HEK293T (cell line): ENCODE measurements around the gene PIAS4.
A peak's percentile ranks its signal among the peaks of the same experiment; 100 is the strongest.

Experiments
- CTCF ChIA-PET: fragments of 350-600 bp; formaldehyde crosslinking; extraction: SDS; loops from one replicate; lab custom pipeline; 2021; ENCODE audit warnings: antibody characterized with exemption, inconsistent platforms; lab: Yijun Ruan, JAX
- POLR2A ChIA-PET: fragments of 350-600 bp; formaldehyde crosslinking; extraction: SDS; loops from one replicate; lab custom pipeline; 2020; ENCODE audit warnings: antibody characterized with exemption, inconsistent platforms; lab: Yijun Ruan, JAX
- DNase-seq: peaks from one replicate; pipeline ENCODE4 v3.0.0; 2012; ENCODE audit warnings: mixed read lengths; ENCODE audit errors: extremely low spot score
- ARNT ChIP-seq: fragments of 450-650 bp; IDR thresholded peaks from 2 replicates; pipeline ENCODE4 v1.6.1; 2017; ENCODE audit warnings: mild to moderate bottlenecking
- BHLHE40 ChIP-seq: fragments of 450-650 bp; IDR thresholded peaks from 2 replicates; pipeline ENCODE4 v1.6.1; 2016; ENCODE audit warnings: mild to moderate bottlenecking, moderate library complexity, borderline replicate concordance
- CTBP1 ChIP-seq: fragments of 450-650 bp; IDR thresholded peaks from 2 replicates; pipeline ENCODE4 v1.6.1; 2016; ENCODE audit warnings: borderline replicate concordance
- ELF4 ChIP-seq: fragments of 450-650 bp; IDR thresholded peaks from 2 replicates; pipeline ENCODE4 v1.6.1; 2017; ENCODE audit warnings: antibody characterized with exemption
- FOXA1 ChIP-seq: fragments of 450-650 bp; IDR thresholded peaks from 2 replicates; pipeline ENCODE4 v1.6.1; 2016; ENCODE audit warnings: mild to moderate bottlenecking
- FOXK2 ChIP-seq: fragments of 450-650 bp; IDR thresholded peaks from 2 replicates; pipeline ENCODE4 v1.6.1; 2016; ENCODE audit warnings: mild to moderate bottlenecking
- FOXM1 ChIP-seq: fragments of 450-650 bp; IDR thresholded peaks from 2 replicates; pipeline ENCODE4 v1.6.1; 2017; ENCODE audit warnings: mild to moderate bottlenecking, borderline replicate concordance
- HDGF ChIP-seq: fragments of 450-650 bp; IDR thresholded peaks from 2 replicates; pipeline ENCODE4 v1.6.1; 2017; ENCODE audit warnings: antibody characterized with exemption, borderline replicate concordance
- L3MBTL2 ChIP-seq: fragments of 450-650 bp; conservative IDR thresholded peaks from 2 replicates; pipeline ENCODE4 v1.6.1; 2016; ENCODE audit warnings: mild to moderate bottlenecking
- LEF1 ChIP-seq: fragments of 450-650 bp; IDR thresholded peaks from 2 replicates; pipeline ENCODE4 v1.6.1; 2017; ENCODE audit warnings: mild to moderate bottlenecking, borderline replicate concordance
- NFRKB ChIP-seq: fragments of 450-650 bp; IDR thresholded peaks from 2 replicates; pipeline ENCODE4 v1.6.1; 2016; ENCODE audit warnings: mild to moderate bottlenecking, moderate library complexity
- SP1 ChIP-seq: fragments of 450-650 bp; IDR thresholded peaks from 2 replicates; pipeline ENCODE4 v1.6.1; 2017
- SUZ12 ChIP-seq: fragments of 450-650 bp; IDR thresholded peaks from 2 replicates; pipeline ENCODE4 v1.6.1; 2016; ENCODE audit warnings: mild to moderate bottlenecking
- TARDBP ChIP-seq: fragments of 450-650 bp; IDR thresholded peaks from 2 replicates; pipeline ENCODE4 v1.6.1; 2016
- ZNF384 ChIP-seq: fragments of 450-650 bp; IDR thresholded peaks from 2 replicates; pipeline ENCODE4 v1.6.1; 2016
- TF ChIP-seq, protein P1 (sequence below): fragments of 450-650 bp; IDR thresholded peaks from 2 replicates; pipeline ENCODE4 v1.6.1; 2016

PIAS4 gene, protein sequence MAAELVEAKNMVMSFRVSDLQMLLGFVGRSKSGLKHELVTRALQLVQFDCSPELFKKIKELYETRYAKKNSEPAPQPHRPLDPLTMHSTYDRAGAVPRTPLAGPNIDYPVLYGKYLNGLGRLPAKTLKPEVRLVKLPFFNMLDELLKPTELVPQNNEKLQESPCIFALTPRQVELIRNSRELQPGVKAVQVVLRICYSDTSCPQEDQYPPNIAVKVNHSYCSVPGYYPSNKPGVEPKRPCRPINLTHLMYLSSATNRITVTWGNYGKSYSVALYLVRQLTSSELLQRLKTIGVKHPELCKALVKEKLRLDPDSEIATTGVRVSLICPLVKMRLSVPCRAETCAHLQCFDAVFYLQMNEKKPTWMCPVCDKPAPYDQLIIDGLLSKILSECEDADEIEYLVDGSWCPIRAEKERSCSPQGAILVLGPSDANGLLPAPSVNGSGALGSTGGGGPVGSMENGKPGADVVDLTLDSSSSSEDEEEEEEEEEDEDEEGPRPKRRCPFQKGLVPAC

DNA sequence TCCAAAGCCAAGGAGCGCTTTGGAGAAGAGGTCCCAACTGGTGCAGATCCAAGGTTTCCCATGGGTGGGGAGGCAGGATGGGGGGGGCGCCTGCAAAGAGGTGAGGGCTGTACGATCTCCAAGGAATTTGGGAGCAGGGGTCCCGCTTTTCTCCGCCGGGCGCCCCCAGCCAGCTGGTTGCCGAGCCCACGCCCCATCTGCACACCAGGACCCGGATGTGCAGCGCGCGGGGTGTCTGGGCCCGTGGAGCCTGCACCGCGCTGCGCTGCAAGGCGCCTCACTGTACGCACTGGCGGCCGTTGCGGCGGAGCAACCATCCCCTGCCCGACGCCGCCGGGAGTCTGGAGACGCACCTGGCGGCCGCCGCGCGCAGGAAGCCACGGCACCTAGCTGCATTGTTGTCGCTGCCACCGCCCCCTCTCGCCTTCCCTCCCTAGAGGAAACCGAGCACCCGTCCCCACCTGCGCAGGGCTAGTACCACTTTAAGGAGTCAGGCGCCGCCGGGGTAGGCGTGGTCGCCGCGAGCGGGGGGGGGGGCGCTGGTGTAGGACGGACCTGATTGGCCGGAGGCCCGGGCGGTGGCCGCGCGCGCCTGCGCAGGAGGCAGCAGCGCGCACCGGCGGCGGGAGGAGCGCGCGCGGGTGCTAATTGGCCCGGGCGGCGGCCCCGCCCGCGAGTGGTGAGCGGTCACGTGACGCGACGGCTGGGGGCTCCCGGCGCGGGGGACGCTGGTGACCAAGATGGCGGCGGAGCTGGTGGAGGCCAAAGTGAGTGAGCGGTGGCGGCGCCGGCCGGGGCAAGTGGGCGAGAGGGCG lies at the start of gene PIAS4:
PIAS4 (plus strand) TSS at position 716 of the 815 bp plus-strand sequence; CDS start at position 741, 25 bp downstream.
- CTCF ChIA-PET, result no interaction called here
- TF ChIP-seq, protein P1, sequence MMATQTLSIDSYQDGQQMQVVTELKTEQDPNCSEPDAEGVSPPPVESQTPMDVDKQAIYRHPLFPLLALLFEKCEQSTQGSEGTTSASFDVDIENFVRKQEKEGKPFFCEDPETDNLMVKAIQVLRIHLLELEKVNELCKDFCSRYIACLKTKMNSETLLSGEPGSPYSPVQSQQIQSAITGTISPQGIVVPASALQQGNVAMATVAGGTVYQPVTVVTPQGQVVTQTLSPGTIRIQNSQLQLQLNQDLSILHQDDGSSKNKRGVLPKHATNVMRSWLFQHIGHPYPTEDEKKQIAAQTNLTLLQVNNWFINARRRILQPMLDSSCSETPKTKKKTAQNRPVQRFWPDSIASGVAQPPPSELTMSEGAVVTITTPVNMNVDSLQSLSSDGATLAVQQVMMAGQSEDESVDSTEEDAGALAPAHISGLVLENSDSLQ, result no peak
- TF ChIP-seq LEF1 (no peak), SUZ12 (no peak), L3MBTL2 (peak; percentile 51), ARNT (no peak), FOXM1 (peak; percentile 84; the same call in 1 of the 2 replicates), NFRKB (no peak)

DNA sequence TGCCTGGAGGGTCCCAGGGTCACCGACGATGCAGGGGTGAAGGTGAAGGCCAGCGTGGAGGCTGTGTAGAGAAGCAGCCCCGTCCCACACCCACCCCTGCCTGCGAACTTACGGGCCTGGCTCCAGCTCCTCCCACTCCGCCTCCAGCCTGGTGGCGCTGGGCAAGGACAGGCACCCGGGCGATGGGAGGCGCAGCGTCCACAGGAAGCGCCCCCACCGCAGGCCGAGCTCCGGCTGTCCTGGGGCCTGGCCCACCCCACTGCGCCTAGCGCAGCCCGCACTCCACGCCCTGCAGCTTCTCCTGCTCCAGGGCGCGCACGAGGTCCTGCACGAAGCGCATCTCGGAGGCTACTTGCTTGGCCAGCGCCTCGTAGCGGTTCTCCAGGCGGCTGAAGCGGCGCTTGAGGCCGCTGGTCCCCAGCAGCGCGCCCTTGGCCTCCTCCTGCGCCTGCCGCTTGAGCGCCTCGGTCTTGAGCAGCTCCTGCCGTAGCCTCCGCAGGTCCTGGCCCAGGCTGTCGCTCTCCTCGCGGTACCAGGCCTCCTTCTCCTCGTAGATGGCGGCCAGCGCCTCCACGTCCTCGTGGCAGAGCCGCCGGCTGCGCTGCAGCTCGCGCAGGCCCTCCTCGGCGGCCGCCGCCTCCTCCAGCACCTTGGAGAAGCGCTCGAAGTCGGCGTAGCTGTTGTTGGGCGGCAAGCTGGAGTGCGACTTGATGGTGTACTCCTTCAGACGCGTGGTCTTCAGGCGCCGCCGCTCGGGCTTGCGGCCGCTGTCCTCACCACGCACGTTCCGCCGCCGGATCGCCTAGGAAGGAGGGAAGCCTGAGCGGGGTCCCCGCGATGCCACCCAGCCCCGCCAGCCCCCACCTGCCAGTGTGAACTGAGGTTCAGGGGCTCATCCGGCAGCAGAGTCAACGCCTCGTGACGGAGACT lies 48.4 kb upstream of the PIAS4 start:
- ChIA-PET POLR2A (no interaction called here), CTCF (no interaction called here)
- no peak for TF ChIP-seq L3MBTL2
- TF ChIP-seq ARNT, result no peak
- no peak for TF ChIP-seq SUZ12
- no peak for TF ChIP-seq FOXA1
- DNase-seq, result no peak

More for the DNA sequence above, at the start of gene PIAS4:
- POLR2A ChIA-PET, result interaction anchor here (1.2 to 3.5 kb wide), 7 partner anchors 10 to 245 kb away, joined by 4 to 13 read pairs (median 10); partner anchors contain the start of genes APBA3, EEF2 and MRPL54
- DNase-seq, result peak; percentile 99

DNA sequence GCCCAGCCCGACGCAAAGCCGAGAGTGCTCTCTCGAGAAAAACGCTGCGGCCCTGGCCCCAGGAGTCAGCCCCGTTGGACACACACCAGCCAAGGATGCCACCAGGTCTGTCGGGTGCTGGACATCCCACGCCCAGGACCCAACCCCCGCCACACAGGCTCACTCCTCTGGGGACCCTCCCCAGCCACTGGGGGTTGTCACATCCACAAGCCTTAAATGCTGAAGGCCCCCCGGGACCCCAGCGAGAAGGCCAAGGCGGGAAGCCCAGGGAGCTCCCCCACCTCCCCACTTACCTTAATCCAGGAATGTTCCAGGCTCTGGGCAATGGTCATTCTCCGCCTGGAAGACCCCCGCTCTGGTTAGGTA lies 47.8 kb upstream of the PIAS4 start:
- ChIA-PET CTCF (no interaction called here), POLR2A (no interaction called here)

DNA sequence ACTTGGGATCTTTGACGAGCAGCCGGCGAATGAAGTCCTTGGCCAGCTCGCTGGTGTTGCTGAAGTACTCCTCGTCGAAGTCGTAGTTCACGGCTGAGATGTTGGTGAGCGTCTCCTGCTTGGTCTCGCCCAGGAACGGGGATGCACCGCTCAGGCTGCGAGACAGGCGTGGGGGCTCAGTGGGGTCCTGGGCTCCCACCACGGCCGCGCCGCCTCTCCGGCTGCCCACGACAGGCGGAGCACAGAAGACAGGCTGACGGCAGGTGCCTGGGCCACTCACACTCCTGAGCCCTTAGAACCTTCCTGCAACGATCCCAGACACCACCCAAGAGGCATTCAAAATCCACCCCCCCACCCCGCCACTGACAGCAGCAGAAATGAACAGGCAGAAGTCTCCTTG lies 46.5 kb upstream of the PIAS4 start:
- DNase-seq, result no peak
- POLR2A ChIA-PET, result no interaction called here
- no peak for TF ChIP-seq L3MBTL2
- no peak for TF ChIP-seq ELF4
- TF ChIP-seq BHLHE40, result no peak
- no peak for TF ChIP-seq ZNF384
- no peak for TF ChIP-seq FOXM1
- TF ChIP-seq SUZ12, result no peak
- TF ChIP-seq LEF1, result no peak
- TF ChIP-seq, protein P1, result no peak
- TF ChIP-seq CTBP1, result no peak
- no peak for TF ChIP-seq FOXK2
- no peak for TF ChIP-seq SP1
- no peak for TF ChIP-seq TARDBP
- no peak for TF ChIP-seq NFRKB
- no peak for TF ChIP-seq ARNT
- no peak for TF ChIP-seq FOXA1
- TF ChIP-seq HDGF, result no peak
- CTCF ChIA-PET, result no interaction called here

More for the DNA sequence above, 47.8 kb upstream of the PIAS4 start:
- no peak for DNase-seq
- no peak for TF ChIP-seq TARDBP
- no peak for TF ChIP-seq ZNF384
- no peak for TF ChIP-seq CTBP1
- TF ChIP-seq SUZ12, result no peak
- TF ChIP-seq BHLHE40, result no peak
- TF ChIP-seq LEF1, result no peak
- TF ChIP-seq ARNT, result no peak
- TF ChIP-seq FOXA1, result no peak
- TF ChIP-seq SP1, result no peak
- no peak for TF ChIP-seq HDGF
- TF ChIP-seq, protein P1, result no peak
- no peak for TF ChIP-seq ELF4
- no peak for TF ChIP-seq FOXM1
- TF ChIP-seq FOXK2, result no peak
- TF ChIP-seq NFRKB, result no peak
- no peak for TF ChIP-seq L3MBTL2
